Epithelial cell of esophagus (primary cell): ENCODE results near the gene MTFR1L.

ENCODE experiments used
- DNase-seq: peaks from one replicate; pipeline ENCODE4 v3.0.0; 2010; ENCODE audit warnings: low read depth
- H3K4me3 ChIP-seq: 2 replicates; pipeline ENCODE4 v1.5.1; 2011; ENCODE audit warnings: mild to moderate bottlenecking, low read length, control low read depth
- TF ChIP-seq, protein P1 (sequence below): IDR thresholded peaks from 2 replicates; pipeline ENCODE4 v1.5.1; 2011; ENCODE audit warnings: low read depth, mild to moderate bottlenecking, low read length, control low read depth, inconsistent platforms; ENCODE audit not compliant: insufficient read depth; ENCODE audit errors: missing control alignments

Gene MTFR1L

GRCh38 chr1:25843483-25843882, 23.7 kb downstream of the MTFR1L start:
- TF ChIP-seq, protein P1, sequence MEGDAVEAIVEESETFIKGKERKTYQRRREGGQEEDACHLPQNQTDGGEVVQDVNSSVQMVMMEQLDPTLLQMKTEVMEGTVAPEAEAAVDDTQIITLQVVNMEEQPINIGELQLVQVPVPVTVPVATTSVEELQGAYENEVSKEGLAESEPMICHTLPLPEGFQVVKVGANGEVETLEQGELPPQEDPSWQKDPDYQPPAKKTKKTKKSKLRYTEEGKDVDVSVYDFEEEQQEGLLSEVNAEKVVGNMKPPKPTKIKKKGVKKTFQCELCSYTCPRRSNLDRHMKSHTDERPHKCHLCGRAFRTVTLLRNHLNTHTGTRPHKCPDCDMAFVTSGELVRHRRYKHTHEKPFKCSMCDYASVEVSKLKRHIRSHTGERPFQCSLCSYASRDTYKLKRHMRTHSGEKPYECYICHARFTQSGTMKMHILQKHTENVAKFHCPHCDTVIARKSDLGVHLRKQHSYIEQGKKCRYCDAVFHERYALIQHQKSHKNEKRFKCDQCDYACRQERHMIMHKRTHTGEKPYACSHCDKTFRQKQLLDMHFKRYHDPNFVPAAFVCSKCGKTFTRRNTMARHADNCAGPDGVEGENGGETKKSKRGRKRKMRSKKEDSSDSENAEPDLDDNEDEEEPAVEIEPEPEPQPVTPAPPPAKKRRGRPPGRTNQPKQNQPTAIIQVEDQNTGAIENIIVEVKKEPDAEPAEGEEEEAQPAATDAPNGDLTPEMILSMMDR = no peak
- no peak for DNase-seq
- no peak overlapping the region for H3K4me3 ChIP-seq

DNA sequence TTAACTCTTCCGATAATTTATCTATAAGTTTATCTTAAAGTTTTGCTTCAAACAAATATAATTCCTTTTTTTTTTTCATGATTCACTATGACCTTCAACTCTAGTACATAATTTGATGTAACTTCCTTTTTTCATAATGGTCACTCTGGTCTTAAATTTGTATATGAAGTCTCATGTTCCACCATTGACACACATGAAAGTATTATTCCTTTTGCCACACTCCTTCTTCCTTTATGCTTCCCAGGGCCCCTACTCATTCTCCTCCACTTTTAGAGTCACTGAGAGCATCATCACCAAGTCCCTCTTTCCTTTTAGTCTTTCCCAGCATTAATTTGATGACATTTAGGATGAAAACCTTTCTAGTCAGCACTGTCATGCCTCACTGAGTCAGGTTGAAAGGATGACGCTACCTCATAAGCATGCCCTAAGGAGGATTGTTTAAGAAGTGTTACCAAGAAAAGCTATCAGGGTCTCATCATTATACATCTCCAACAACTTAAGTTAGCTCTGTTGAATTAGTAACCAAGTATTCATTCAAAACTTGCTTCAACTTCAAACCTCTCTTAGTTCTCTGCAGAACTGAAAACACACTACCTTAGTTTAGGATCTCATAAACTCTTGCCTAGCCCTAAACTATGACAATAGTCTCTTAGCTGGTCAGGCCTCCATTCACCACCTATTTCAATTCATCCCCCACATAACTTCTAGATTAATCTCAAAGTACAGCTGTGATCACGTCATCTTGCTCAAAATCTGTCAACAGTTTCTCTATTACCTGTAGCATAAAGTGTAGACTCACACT, 25.0 kb downstream of the MTFR1L start:
- H3K4me3 ChIP-seq = no peak overlapping the region
- TF ChIP-seq, protein P1 = no peak
- no peak for DNase-seq

DNA sequence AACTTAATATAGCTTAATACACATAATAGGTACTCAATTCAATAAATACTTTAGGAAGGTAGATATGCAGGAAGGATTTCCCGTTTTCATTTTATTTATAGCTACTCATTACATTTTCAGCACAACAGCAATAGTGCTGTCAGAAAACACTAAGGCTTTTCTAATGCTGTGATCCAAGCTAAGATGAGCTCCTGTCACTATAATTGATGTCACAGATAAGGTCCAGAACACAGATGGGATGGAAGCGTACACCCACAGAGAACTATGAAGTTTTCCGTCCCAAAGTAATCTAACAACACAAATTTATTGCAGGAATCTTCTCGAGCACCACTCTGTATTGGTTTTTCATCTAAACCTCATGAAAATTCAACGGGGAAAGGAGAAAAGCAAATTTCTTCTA, 25.9 kb downstream of the MTFR1L start:
- TF ChIP-seq, protein P1 = no peak
- H3K4me3 ChIP-seq = no peak overlapping the region
- no peak for DNase-seq

GRCh38 chr1:25847929-25848328, 28.2 kb downstream of the MTFR1L start:
- TF ChIP-seq, protein P1 = no peak

DNA sequence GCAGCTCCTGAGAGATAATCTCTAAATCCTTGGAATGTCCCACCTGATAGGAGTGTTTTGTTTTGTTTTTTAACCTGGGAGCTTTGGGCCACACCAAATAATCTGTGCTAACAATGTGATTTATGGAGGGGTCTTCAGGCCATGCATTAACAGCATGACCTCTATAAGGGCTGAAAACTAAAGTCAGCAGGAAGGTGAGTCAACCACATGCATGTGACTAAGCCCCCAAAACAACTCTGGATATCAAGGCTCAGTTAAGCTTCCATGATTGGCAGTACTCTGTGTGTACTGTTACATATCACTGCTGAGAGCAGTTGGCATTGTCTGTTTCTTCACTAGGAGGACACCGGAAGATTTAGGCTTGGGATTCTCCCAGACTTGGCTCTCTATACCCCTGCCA, 28.8 kb downstream of the MTFR1L start:
- DNase-seq = no peak
- TF ChIP-seq, protein P1 = no peak
- no peak overlapping the region for H3K4me3 ChIP-seq

More at GRCh38 chr1:25847929-25848328, 28.2 kb downstream of the MTFR1L start:
- H3K4me3 ChIP-seq = no peak overlapping the region
- DNase-seq = no peak

- no peak for DNase-seq
- H3K4me3 ChIP-seq = no peak overlapping the region
- TF ChIP-seq, protein P1 = no peak
These were observed 34.8 kb downstream of the MTFR1L start for GRCh38 chr1:25854554-25854953.

- peak; percentile 58 for DNase-seq
- no peak overlapping the region for H3K4me3 ChIP-seq
- TF ChIP-seq, protein P1 = no peak
These were observed 37.1 kb downstream of the MTFR1L start for GRCh38 chr1:25856856-25857255.
